Measurements from ENCODE around the gene FYB1. TPM values are rescaled to one million over a fixed set of nuclear protein-coding genes. Genes with fewer than 3 reads are reported as not detected.

FYB1 gene
- total RNA-seq, 1 donor from 2014 or later: not detected

DNA sequence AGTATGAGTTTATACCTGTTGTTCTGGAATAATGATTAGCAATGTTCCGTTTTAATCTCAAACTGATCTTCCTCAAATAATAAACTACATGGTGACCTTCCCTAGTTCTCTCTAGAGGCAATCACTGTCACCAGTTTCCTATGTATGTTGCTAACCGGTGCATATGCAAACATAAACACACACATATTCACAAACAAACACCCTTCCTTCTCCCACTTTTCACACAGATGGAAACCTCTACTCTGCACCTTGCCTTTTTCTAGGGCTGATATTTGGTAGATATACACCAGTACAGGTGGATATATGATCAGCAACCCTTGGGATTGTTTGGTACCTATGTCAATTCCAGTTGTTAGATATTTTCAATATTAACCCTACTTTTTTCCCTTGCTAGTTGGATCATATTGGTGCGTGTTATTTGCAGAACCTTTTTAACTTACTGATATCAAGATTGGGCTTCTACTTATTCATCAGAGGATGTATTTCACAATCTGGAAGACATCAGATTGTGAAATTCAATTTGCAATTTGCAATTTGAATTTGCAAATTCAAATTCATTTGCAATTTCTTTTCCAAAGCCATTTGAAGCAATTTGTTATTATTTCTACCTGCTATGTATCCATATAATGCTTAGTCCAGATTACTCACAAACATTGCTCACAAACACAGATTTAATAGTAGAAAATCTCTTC is 12.6 kb downstream of the FYB1 start:
- DNase-seq (ENCODE audit: extremely low read depth, low read depth, low spot score): no peak

DNA sequence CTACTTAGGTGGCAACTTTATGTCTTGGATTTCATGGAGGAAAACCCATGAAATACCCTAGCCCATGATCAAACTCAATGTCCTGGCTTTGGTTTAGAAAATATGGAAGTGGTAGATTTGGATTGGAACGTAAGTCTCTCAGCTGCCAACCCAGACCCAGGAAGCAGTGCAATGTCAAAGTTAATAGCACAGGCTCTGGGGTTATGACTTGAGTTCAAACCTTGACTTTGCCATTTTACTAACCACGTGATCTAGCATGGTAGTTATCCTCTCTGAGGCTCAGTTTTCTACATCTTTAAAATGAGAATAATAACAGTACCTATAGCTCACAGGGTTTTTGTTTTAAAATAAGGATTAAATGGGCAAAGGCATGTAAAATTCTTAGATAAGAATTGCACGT is 13.8 kb downstream of the FYB1 start:
- no peak for DNase-seq (ENCODE audit: extremely low read depth, low read depth, low spot score)

GRCh38 chr5:39203951-39204350 is 15.4 kb downstream of the FYB1 start:
- DNase-seq (ENCODE audit: extremely low read depth, low read depth, low spot score): no peak

DNA sequence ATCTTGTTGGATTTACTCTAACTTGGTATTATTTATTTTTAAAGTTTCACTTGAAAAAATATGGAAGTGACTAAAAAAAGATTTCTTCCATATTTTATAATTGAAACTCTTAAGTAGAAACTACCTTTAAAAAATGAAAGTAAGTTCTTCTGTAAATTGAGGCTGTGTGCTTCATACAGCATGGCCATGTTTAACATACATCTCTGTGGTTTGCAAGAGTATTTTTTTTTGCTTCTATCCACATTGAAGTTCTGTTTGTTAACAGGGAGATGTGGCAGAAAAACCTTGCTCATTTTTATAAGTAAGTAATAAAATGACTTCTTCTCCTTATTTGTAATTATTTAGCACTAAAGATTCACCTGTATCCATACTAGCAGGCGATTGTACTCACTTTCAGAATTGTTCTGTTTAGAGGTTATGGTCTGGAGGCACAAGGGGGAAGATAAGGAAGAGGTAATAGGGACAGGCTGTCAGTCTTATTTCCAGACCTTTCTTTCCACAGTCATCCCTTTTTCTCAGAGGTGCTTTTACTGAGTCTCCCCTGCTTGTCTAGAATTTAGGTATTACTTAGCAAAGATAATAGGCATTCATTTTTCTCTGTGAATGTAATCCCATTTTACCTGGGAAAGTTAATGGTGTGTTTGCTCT is 16.0 kb downstream of the FYB1 start:
- no peak for DNase-seq (ENCODE audit: extremely low read depth, low read depth, low spot score)

DNA sequence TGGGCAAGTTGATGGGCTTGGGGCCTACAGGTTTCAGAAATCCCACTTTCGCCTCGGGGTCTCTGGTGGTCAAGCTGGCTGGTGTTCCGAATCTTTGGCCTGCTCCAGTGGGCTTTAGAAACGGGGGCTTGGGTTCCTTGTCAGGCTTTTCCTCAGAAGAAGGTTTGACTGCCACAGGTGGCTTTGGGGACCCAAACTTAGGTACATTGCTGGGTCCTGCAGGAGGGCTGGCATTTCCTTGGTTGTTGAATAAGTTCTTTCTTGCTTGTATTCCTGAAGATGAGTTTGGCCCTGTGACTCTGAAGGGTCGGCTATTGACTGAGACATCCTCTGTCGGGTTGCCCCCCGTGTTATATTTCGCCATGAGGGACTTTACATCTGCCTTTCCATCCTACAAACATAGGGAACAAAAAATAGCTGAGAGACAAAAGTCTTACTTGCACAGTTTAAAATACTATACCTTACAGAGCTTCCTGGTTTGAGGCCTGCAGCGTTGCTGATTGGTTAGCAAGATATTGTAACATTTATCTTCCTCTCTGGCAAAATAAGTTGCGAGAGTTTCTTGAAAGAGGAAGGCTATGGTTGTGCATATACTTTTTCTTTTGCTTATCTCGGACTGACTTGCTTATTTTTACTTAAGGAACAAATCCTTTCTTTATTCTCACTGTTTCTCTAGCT is 16.6 kb downstream of the FYB1 start:
- no peak for DNase-seq (ENCODE audit: extremely low read depth, low read depth, low spot score)

DNA sequence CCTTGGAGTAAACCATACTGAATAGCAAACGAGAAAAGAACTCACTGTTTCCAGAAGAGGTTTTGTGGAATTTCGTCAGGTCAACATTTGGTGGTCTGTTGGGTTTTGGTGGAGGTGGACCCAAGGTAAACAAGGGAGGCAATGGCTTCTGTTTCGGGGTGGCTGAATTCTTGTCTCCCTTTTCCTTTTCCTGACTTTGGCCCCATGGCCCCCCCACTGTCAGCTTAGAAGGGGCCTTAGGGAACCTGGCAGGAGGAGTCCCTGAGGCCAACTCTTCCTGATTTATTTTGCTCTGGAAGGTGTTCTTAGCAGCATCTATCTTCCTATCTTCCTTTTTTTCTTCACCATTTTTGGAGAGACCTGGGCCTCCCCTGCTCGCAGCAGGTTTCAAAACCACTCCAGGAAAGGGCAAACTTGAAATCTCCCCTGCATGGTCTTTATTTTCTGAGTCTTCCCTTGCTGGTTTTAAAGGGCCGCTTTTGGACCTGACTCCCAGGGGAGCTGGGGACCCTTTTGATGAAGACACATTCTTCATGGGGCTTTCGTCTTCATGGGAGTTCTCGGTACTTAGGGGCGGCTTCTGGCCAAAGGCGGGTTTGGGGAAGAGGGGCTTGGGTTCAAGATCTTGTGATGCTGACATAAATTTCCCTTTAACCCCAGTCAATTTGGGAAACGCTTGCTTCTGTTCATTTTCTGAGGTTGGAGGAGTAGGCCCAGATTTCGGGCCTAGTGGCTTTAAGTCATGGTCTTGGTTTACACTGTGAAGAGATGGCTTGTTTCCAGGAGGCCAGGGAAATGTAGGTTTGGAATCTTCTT is 17.4 kb downstream of the FYB1 start:
- DNase-seq (ENCODE audit: extremely low read depth, low read depth, low spot score): no peak

GRCh38 chr5:39201160-39201780 is 18.1 kb downstream of the FYB1 start:
- DNase-seq (ENCODE audit: extremely low read depth, low read depth, low spot score): no peak

DNA sequence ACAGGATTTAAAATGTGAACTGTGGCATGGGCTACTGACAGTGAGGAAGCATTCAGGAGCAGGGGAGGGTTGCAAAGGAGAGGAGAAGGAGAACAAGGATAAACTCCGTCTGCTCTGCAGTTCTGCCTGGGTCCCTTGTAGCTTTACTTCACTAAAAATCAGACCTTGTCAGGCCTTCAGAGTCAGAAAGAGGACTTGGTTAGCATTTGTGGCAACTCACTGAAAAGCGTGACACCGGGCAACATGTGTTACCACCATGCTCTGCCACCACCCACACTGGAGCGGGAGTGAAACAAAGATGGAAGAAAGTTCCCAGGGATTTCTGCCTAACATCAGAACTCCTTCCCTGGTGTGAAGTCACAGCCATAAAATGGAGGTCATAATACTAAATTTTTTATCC is 19.3 kb downstream of the FYB1 start:
- DNase-seq (ENCODE audit: extremely low read depth, low read depth, low spot score): no peak

DNA sequence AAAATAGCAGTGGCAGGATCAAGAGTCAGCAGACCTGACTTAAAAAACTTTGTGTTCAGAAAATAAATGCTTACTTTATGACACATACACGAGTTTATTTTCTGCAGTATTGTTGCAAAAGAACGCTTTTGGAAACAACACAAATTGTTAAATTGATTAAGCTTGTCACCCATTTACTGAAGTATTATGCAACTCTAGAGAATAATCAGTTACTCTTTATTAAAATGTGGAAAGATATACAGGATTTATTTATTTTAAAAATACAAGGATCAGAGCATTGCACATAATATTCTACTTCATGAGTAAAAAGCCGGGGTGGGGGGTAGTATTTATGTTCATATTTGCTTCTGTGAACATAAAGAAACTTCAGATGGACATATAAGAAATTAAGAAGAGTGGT is 20.0 kb downstream of the FYB1 start:
- DNase-seq (ENCODE audit: extremely low read depth, low read depth, low spot score): no peak

- no peak for DNase-seq (ENCODE audit: extremely low read depth, low read depth, low spot score)
Observed at GRCh38 chr5:39198127-39198526, 21.2 kb downstream of the FYB1 start.

DNA sequence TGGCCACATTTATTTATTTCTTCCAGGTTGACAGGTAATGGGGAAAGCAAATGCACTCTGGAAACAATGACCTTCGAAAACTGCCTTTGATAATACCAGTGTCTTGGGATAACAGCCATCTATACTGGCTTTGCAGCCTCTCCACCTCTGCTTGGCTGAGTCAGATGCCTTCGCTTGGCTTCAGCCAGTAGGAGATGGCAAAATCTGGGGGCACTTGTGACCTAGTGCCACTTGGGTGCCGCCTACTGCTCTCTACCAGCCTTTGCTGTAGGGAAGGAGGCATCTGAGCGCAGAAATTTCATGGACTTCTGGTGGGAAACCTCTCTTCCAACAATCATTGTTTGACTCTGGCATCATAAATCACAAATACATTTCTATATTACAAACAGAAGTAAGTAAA is 21.8 kb downstream of the FYB1 start:
- no peak for DNase-seq (ENCODE audit: extremely low read depth, low read depth, low spot score)

DNA sequence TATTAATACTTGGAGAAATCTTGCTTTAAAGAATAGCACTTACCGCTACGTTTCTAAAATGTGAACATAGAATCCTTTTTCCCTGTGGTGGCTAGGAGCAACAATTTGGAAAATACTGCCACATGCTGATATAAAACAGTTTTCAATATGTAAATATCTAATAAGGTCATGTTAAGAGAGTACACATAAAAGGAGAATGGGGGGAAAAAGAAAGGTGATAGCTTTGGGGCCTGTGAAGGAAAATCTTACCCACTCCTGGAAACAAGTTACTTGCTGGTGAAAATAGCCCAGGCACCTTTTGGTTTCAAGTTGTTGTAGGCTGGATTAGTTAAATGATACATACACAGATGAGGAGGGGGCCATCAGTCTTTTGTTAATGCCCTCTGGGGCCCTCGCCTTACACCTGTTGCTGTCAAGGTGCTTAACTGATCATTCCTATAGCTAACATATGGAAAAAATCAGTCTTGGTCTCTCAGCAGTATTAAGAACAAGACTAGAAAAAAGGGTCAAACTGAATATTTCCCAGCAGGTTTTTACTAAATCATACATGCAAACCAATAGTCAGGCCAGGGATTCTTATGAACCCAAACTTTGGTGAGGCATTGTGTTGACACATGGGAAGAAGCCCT is 24.1 kb downstream of the FYB1 start:
- DNase-seq (ENCODE audit: extremely low read depth, low read depth, low spot score): no peak

DNA sequence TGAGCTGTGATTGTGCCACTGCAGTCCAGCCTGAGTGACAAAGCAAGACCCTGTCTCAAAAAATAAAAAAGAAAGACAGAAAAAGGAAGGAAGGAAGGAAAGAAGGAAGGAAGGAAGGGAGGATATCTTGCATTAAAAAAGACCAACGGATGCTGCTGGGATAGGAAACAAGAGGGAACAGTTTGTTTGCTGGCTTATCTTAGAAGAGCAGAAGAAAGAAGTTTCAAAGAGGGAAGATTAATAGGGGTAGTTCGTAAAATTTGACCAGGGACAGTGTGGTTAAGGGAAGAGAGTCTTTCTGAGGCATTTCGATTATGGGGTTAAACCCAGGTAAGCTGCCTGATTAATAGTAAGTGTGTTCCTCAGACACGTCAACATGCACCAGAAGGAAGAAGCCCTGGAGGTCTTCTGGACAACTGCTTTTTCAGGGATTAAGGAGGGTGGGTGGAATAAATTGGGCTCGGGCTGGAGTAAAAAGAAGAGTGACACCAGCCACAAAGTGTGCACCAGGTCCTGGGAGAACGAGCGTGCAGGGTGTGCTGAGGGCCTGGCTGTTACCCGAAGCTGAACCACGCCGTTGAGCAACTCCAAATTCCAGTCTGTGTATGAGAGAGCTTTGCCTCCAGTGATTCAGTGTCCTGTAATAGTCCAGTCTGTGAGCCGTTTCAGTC is 24.8 kb downstream of the FYB1 start:
- no peak for DNase-seq (ENCODE audit: extremely low read depth, low read depth, low spot score)

DNA sequence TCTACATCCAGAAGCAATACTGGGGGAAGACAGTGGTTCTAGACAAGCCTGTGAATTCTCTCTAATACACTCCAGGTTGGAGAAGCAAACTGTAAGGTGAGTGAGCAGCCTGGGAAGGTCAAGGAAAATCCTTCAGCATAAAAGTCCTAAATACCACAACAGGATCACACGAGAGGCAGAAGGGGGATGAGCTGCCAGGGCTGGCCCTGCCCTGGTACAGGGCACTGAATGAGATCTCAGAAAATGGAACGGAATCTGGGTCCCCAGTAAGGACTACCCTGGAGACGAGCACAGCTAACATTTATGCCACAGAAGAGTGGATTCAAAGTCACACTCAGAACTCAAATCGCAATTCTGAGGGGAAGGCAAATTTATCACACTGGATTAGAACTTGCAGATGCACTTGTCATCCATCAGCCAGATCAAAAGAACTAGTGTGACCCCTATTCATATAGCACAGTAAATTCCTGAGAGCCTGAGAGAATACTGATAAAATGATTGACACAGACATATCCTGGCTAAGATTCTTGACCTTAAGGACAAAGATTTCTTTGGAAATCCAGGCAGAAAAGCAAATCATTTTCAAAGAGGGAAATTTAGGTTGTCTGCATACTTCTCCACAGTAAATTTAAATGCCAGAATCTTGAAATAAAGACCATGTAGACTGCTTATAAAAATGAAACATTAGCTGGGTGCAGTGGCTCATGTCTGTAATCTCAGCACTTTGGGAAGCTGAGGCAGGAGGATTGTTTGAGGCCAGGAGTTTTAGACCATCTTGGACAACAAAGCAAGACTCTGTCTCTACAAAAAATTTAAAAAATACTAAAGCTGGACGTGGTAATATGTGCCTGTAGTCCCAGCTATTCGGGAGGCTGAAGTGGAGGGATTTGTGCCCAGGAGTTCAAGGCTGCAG is 25.6 kb downstream of the FYB1 start:
- no peak for DNase-seq (ENCODE audit: extremely low read depth, low read depth, low spot score)

DNA sequence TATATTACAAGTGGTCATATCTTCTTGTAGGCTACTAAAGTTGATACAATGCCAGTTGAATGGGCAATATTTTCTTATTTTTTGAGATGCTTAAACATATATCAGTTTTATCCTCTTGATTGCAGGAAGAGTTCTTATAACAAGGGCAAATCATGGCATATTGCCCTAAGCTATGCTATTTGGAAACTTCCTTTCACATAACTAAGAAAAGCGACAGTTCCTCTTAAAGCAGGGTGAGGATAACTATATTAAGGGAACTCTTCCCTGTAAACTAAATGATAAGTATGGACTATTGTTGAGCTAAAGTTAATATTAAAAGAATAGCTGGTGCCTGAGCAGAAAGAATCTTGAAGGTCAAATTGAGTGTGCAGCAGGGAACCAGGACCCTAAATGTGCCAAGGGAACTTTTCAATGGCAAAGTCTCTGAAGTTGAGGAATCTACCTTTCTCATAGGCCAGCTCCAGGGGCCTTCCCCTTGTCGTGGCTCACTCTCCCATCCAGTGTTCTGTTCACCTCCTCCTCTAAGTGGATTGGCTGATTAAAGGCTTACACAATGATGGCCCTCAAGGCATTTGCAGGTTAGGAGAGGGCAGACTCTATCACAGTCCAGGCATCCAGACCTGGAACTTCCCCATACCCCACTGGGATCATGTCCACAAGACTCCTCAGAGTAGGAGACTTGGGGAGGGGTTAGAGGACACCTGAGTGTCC is 26.8 kb downstream of the FYB1 start:
- no peak for DNase-seq (ENCODE audit: extremely low read depth, low read depth, low spot score)

DNA sequence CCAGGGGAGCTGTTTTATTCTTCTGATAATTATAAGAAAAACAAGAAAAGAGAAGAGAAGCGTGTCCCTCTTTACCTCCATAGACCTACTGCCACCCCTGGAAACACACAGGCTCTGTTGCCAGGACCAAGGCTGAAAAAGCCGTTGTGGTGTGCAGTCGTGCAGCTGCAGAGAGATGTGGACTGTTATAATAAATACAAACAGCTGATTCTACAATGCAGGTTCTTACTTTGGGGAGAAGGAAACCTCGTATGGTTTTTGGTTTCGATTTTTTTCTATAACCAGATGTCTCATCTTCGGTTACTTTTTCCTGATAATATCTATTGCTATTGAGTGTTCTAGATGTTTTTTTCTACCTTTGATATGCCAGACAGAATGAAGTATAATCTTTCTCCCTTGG is 28.1 kb downstream of the FYB1 start:
- DNase-seq (ENCODE audit: extremely low read depth, low read depth, low spot score): no peak

- DNase-seq (ENCODE audit: extremely low read depth, low read depth, low spot score): no peak
Observed at GRCh38 chr5:39190311-39191102, 28.9 kb downstream of the FYB1 start.
